ENCODE data around the gene GIT1.

DNA sequence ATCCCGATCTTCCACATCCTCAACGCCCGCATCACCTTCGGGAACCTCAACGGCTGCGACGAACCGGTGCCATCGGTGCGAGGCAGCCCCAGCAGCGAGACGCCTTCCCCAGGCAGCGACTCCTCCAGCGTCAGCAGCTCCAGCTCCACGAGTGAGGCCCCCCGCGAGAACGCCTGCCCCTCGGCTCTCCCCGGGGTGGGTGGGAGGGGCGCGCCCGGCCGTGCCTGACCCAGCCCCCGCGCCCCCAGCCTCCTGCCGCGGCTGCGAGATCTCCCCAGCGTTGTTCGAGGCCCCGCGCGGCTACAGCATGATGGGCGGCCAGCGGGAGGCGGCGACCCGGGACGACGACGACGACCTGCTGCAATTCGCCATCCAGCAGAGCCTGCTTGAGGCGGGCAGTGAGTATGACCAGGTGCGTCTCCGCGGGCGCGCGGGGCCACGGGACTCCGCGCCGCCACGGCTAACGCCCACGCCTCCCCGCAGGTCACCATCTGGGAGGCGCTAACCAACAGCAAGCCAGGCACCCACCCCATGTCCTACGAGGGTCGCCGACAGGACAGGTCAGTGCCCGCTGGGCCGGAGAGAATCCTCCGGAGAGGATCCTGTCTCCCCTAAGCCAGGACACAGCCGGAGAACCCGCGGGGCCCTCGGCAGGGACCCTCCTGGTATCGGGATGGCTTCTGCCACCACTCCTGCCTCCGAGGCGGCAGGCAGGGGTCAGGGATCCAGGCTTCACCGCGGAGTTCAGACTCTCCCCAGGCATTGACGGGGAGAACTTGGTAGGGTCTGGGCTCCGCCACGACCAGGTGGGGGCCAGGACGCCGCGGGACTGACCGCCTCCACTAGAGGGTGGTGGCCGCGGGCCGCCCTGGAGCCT is 23.2 kb upstream of the GIT1 start:
- no peak for TF ChIP-seq POLR2AphosphoS5 (IDR thresholded peaks at IDR 0.05; ENCODE audit: low read depth)
- TF ChIP-seq, protein P1, sequence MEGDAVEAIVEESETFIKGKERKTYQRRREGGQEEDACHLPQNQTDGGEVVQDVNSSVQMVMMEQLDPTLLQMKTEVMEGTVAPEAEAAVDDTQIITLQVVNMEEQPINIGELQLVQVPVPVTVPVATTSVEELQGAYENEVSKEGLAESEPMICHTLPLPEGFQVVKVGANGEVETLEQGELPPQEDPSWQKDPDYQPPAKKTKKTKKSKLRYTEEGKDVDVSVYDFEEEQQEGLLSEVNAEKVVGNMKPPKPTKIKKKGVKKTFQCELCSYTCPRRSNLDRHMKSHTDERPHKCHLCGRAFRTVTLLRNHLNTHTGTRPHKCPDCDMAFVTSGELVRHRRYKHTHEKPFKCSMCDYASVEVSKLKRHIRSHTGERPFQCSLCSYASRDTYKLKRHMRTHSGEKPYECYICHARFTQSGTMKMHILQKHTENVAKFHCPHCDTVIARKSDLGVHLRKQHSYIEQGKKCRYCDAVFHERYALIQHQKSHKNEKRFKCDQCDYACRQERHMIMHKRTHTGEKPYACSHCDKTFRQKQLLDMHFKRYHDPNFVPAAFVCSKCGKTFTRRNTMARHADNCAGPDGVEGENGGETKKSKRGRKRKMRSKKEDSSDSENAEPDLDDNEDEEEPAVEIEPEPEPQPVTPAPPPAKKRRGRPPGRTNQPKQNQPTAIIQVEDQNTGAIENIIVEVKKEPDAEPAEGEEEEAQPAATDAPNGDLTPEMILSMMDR (conservative IDR thresholded peaks at IDR 0.05; ENCODE audit: low read depth in 2 of 2): no peak
- TF ChIP-seq ZNF331 (CRISPR knock-in tag; IDR thresholded peaks at IDR 0.05; ENCODE audit: low read depth): no peak
- no peak for TF ChIP-seq EZH2phosphoT487 (IDR thresholded peaks at IDR 0.05; ENCODE audit: unreplicated experiment)
- TF ChIP-seq EZH2 (IDR thresholded peaks at IDR 0.05; ENCODE audit: low read depth, unreplicated experiment): no peak
- no peak for TF ChIP-seq STAT1 (IDR thresholded peaks at IDR 0.05; ENCODE audit: unreplicated experiment)
- no peak for TF ChIP-seq JUNB (IDR thresholded peaks at IDR 0.05; ENCODE audit: unreplicated experiment)
- TF ChIP-seq REST (IDR thresholded peaks at IDR 0.05; ENCODE audit: unreplicated experiment): no peak
- TF ChIP-seq CREB1 (CRISPR knock-in tag; IDR thresholded peaks at IDR 0.05; ENCODE audit: low read depth): no peak
- TF ChIP-seq, protein P2, sequence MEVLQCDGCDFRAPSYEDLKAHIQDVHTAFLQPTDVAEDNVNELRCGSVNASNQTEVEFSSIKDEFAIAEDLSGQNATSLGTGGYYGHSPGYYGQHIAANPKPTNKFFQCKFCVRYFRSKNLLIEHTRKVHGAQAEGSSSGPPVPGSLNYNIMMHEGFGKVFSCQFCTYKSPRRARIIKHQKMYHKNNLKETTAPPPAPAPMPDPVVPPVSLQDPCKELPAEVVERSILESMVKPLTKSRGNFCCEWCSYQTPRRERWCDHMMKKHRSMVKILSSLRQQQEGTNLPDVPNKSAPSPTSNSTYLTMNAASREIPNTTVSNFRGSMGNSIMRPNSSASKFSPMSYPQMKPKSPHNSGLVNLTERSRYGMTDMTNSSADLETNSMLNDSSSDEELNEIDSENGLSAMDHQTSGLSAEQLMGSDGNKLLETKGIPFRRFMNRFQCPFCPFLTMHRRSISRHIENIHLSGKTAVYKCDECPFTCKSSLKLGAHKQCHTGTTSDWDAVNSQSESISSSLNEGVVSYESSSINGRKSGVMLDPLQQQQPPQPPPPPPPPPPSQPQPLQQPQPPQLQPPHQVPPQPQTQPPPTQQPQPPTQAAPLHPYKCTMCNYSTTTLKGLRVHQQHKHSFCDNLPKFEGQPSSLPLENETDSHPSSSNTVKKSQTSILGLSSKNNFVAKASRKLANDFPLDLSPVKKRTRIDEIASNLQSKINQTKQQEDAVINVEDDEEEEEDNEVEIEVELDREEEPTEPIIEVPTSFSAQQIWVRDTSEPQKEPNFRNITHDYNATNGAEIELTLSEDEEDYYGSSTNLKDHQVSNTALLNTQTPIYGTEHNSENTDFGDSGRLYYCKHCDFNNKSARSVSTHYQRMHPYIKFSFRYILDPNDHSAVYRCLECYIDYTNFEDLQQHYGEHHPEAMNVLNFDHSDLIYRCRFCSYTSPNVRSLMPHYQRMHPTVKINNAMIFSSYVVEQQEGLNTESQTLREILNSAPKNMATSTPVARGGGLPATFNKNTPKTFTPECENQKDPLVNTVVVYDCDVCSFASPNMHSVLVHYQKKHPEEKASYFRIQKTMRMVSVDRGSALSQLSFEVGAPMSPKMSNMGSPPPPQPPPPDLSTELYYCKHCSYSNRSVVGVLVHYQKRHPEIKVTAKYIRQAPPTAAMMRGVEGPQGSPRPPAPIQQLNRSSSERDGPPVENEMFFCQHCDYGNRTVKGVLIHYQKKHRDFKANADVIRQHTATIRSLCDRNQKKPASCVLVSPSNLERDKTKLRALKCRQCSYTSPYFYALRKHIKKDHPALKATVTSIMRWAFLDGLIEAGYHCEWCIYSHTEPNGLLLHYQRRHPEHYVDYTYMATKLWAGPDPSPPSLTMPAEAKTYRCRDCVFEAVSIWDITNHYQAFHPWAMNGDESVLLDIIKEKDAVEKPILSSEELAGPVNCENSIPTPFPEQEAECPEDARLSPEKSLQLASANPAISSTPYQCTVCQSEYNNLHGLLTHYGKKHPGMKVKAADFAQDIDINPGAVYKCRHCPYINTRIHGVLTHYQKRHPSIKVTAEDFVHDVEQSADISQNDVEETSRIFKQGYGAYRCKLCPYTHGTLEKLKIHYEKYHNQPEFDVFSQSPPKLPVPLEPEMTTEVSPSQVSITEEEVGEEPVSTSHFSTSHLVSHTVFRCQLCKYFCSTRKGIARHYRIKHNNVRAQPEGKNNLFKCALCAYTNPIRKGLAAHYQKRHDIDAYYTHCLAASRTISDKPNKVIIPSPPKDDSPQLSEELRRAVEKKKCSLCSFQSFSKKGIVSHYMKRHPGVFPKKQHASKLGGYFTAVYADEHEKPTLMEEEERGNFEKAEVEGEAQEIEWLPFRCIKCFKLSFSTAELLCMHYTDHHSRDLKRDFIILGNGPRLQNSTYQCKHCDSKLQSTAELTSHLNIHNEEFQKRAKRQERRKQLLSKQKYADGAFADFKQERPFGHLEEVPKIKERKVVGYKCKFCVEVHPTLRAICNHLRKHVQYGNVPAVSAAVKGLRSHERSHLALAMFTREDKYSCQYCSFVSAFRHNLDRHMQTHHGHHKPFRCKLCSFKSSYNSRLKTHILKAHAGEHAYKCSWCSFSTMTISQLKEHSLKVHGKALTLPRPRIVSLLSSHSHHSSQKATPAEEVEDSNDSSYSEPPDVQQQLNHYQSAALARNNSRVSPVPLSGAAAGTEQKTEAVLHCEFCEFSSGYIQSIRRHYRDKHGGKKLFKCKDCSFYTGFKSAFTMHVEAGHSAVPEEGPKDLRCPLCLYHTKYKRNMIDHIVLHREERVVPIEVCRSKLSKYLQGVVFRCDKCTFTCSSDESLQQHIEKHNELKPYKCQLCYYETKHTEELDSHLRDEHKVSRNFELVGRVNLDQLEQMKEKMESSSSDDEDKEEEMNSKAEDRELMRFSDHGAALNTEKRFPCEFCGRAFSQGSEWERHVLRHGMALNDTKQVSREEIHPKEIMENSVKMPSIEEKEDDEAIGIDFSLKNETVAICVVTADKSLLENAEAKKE (CRISPR knock-in tag; IDR thresholded peaks at IDR 0.05): no peak
- no peak for TF ChIP-seq ZNF114 (CRISPR knock-in tag; IDR thresholded peaks at IDR 0.05)
- no peak for TF ChIP-seq NANOG (IDR thresholded peaks at IDR 0.05; ENCODE audit: borderline replicate concordance)

All from GM23338 (cell line).